Keratinocyte (primary cell): Measurements from ENCODE around the gene WNT3.

ENCODE experiments used
- EZH2 ChIP-seq: IDR thresholded peaks from one replicate; pipeline ENCODE4 v1.6.1; 2012; ENCODE audit warnings: inconsistent platforms, mild to moderate bottlenecking, low read length, moderate library complexity
- TF ChIP-seq, protein P1 (sequence below), 3 experiments: IDR thresholded peaks in 1 of 3; conservative IDR thresholded peaks in 1 of 3; optimal IDR thresholded peaks in 1 of 3; 2 replicates in 2 of 3; 3 replicates in 1 of 3; pipeline versions ENCODE3 to v1.5.1; 2011; ENCODE audit warnings: low read length in 3 of 3, mild to moderate bottlenecking in 3 of 3, moderate library complexity in 2 of 3, control low read depth in 1 of 3, inconsistent platforms in 1 of 3; ENCODE audit not compliant: insufficient read depth in 2 of 3; ENCODE audit errors: extremely low read depth in 1 of 3

DNA sequence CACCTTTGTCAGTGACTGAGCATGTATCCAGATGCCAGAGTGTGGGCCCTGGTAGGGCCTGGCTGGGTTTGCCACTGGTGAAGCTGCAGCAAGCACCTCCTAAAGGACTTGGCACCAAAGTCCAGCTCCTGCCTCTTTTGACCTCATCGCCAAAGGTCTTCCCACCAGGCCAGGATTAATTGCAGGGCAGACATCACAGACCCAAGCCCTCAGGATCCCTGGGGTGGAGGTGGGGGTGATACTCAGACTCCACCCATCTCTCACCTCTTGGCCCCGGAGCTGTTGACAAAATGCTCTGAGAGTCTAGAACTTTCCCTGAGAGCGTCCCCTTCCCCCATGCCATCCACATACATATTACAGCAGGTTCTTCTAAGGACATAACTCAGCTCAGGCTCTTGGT lies 4.6 kb downstream of the WNT3 start:
- TF ChIP-seq, protein P1, sequence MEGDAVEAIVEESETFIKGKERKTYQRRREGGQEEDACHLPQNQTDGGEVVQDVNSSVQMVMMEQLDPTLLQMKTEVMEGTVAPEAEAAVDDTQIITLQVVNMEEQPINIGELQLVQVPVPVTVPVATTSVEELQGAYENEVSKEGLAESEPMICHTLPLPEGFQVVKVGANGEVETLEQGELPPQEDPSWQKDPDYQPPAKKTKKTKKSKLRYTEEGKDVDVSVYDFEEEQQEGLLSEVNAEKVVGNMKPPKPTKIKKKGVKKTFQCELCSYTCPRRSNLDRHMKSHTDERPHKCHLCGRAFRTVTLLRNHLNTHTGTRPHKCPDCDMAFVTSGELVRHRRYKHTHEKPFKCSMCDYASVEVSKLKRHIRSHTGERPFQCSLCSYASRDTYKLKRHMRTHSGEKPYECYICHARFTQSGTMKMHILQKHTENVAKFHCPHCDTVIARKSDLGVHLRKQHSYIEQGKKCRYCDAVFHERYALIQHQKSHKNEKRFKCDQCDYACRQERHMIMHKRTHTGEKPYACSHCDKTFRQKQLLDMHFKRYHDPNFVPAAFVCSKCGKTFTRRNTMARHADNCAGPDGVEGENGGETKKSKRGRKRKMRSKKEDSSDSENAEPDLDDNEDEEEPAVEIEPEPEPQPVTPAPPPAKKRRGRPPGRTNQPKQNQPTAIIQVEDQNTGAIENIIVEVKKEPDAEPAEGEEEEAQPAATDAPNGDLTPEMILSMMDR (optimal IDR thresholded peaks at IDR 0.05 in 1 of 3, IDR thresholded peaks at IDR 0.05 in 1 of 3, conservative IDR thresholded peaks at IDR 0.05 in 1 of 3; ENCODE audit: extremely low read depth in 1 of 3, insufficient read depth in 2 of 3, low read length in 3 of 3) = no peak
- no peak for TF ChIP-seq EZH2
